GM12874 (cell line): ENCODE data around the gene ACACA.

Experiments
- CTCF ChIP-seq: IDR thresholded peaks from 2 replicates; pipeline ENCODE4 v1.5.1; 2011; ENCODE audit warnings: low read depth, mild to moderate bottlenecking, control low read depth, low read length, moderate library complexity; ENCODE audit not compliant: insufficient read depth

Gene ACACA

GRCh38 chr17:37066322-37067255 lies 340.0 kb downstream of the ACACA start:
- TF ChIP-seq CTCF: no peak

- no peak for TF ChIP-seq CTCF
Measured at GRCh38 chr17:37065486-37066321, 340.9 kb downstream of the ACACA start.

- TF ChIP-seq CTCF: no peak
Measured at GRCh38 chr17:37064956-37065355, 341.7 kb downstream of the ACACA start.

GRCh38 chr17:37064206-37064605 lies 342.4 kb downstream of the ACACA start:
- no peak for TF ChIP-seq CTCF

- no peak for TF ChIP-seq CTCF
Measured at GRCh38 chr17:37062021-37062420, 344.6 kb downstream of the ACACA start.

- no peak for TF ChIP-seq CTCF
Measured at GRCh38 chr17:37060928-37061327, 345.7 kb downstream of the ACACA start.

- no peak for TF ChIP-seq CTCF
Measured at GRCh38 chr17:37060094-37060493, 346.5 kb downstream of the ACACA start.
